GM18868 (cell line): ENCODE measurements around the gene MST1.

Experiments
- ATAC-seq: cut with Tn5 transposase; IDR thresholded peaks from one replicate; pipeline ENCODE4 v1.9.1; 2021; ENCODE audit warnings: mild to moderate bottlenecking, moderate library complexity; ENCODE audit not compliant: unreplicated experiment

MST1 gene

GRCh38 chr3:49658711-49659110 lies 30.6 kb downstream of the MST1 start:
- no peak for ATAC-seq

- no peak for ATAC-seq
Observed at GRCh38 chr3:49657208-49657915, 31.9 kb downstream of the MST1 start.

- no peak for ATAC-seq
Observed at GRCh38 chr3:49656541-49657112, 32.6 kb downstream of the MST1 start.

GRCh38 chr3:49655731-49656285 lies 33.5 kb downstream of the MST1 start:
- no peak for ATAC-seq

GRCh38 chr3:49654955-49655556 lies 34.2 kb downstream of the MST1 start:
- no peak for ATAC-seq

GRCh38 chr3:49654176-49654825 lies 35.0 kb downstream of the MST1 start:
- no peak for ATAC-seq

GRCh38 chr3:49653621-49654020 lies 35.7 kb downstream of the MST1 start:
- no peak for ATAC-seq

GRCh38 chr3:49652903-49653415 lies 36.3 kb downstream of the MST1 start:
- no peak for ATAC-seq

GRCh38 chr3:49652218-49652902 lies 36.9 kb downstream of the MST1 start:
- ATAC-seq: no peak

- ATAC-seq: no peak
Observed at GRCh38 chr3:49650637-49651036, 38.6 kb downstream of the MST1 start.

- ATAC-seq: no peak
Observed at GRCh38 chr3:49650177-49650576, 39.1 kb downstream of the MST1 start.

GRCh38 chr3:49649576-49649975 lies 39.7 kb downstream of the MST1 start:
- ATAC-seq: no peak

- no peak for ATAC-seq
Observed at GRCh38 chr3:49648354-49649019, 40.8 kb downstream of the MST1 start.

- ATAC-seq: no peak
Observed at GRCh38 chr3:49647741-49648140, 41.5 kb downstream of the MST1 start.

- no peak for ATAC-seq
Observed at GRCh38 chr3:49646236-49646635, 43.0 kb downstream of the MST1 start.

- ATAC-seq: no peak
Observed at GRCh38 chr3:49644684-49645083, 44.6 kb downstream of the MST1 start.

GRCh38 chr3:49642708-49643145 lies 46.5 kb downstream of the MST1 start:
- no peak for ATAC-seq

- ATAC-seq: no peak
Observed at GRCh38 chr3:49641921-49642707, 47.2 kb downstream of the MST1 start.

GRCh38 chr3:49641292-49641691 lies 48.0 kb downstream of the MST1 start:
- ATAC-seq: no peak
